HG03460 (cell line): Measurements from ENCODE around the gene SLX9.

Experiments used
- ATAC-seq: cut with Tn5 transposase; IDR thresholded peaks from one replicate; pipeline ENCODE4 v1.9.1; 2021; ENCODE audit not compliant: unreplicated experiment

SLX9 gene

GRCh38 chr21:44913425-44914175 lies 26.2 kb upstream of the SLX9 start:
- ATAC-seq = no peak

- ATAC-seq = peak; percentile 79
Measured at GRCh38 chr21:44914176-44914874, 25.5 kb upstream of the SLX9 start.

DNA sequence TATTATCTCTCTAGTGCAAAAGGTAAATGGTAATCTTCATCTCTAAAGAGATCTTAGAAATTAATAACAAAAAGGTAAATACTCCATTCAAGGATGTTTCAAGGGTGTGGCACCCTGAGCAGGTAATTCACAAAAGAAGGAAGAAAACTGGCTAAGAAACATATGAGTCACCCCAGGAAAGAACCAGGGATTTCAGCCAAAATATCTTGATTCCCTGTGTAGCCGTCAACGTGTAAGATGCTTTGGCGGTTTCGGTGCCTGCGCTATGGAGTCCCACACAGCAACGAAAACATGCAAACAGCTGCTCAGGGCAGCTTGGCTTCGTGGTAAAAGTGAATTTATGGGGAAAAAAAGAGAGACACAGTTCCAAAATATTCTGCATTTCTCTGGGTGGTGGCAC lies 22.9 kb upstream of the SLX9 start:
- ATAC-seq = no peak

GRCh38 chr21:44917446-44918106 lies 22.3 kb upstream of the SLX9 start:
- no peak for ATAC-seq

- ATAC-seq = no peak
Measured at GRCh38 chr21:44918107-44918470, 21.7 kb upstream of the SLX9 start.

GRCh38 chr21:44918581-44919033 lies 21.2 kb upstream of the SLX9 start:
- ATAC-seq = no peak

DNA sequence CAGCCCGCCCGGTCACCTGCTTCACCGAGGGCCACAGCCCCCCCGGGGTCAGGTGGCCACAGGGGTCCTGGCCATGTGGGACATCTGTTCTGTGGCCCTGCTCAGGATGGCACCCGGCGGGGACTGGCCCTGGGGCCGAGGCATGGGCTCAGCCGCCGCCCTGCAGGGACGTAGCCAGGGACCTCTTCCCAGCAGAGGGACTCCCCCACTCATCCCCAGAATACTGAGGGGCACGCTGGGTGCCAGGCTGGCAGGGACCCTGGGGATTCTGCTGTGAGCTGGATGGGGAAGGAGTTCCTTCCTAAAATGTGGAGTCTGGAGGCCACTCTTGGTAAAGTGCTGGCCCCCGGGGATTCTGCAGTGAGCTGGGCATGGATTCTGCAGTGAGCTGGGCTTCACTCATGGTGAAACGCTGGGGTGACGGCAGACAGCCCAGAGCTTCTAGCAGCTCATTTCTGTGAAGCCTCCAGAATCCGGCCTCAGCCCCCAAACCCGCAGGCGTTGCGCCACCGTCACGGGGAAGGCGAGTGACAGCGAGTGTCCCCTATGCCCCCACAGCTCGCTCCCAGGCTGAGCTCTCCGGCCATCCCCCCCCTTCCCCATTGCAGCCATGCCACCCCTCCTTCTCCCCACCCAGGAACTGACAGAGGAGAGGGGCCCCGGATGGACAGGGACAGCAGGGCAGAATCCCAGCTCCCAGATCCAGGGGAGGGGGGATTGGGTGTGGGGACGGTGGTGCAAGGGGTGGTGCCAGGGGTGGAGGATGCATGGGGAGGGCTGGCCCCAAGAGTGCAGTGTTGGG lies 20.5 kb upstream of the SLX9 start:
- no peak for ATAC-seq

DNA sequence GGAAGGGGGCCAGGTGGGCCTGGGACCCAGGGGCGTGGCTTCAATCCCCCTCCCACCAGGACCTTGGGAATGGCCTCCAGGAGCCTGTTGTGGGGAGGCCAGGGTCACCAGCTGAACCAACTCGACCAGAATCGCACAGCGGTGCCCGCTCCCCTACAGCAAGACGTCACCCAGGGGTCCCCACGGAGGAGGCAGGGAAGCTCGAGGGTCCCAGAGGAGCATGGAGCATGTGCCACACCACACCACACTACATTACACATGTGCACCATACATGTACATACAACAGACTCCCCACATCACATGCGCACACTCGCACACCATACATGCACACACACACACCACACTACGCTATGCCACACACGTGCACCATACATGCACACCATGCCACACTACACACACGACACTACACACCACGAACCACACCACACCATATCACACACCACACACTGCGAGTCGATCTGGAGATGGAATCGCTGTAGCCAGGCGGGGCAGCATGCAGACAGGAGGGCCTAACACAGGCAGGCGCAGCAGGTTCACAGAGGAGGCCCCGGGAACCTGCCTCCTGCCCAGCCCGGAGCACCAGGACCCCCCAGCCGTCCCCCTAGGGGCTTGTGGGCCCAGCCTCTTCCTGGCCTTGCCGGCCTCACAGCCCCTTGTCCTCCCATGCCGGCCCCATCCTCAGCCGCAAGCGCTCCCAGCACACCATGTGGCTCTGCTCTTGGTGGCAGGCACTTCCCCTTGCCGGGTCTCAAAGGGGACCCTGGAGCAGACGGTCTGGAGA lies 19.7 kb upstream of the SLX9 start:
- no peak for ATAC-seq

GRCh38 chr21:44920694-44921604 lies 18.9 kb upstream of the SLX9 start, which contains the start of gene ITGB2:
Gene ITGB2, minus strand, starts transcription at chr21:44920899. Its CDS starts 10,117 bp downstream, at chr21:44910782.
- peak; percentile 65 for ATAC-seq

- ATAC-seq = no peak
Measured at GRCh38 chr21:44921928-44922327, 17.9 kb upstream of the SLX9 start.

DNA sequence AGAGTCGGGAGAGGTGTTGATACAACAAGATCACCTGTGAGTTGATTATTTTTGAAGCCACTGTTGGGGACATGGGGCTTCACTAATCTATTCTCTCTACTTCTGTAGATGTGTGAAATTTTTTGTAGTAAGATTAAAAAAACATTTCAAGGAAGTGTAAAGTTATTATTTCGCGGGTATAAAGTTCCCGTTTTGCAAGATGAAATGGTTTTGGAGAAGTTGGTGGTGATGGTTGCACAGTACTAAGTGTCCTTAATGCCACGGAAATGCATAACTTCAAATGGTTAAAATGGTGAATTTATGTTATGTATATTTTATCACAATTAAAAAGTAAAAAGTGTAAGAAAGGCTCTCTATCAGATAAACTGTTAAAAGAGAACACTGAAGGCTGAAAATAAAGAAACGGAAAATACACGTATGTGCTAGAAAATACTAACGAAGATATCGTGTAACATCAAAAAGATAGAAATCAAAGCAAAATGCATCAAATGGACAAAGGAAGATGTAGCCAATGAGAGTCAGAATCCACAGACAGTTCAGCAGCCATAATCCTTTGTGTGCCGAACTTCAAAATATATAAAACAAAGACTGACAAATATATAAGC lies 16.2 kb upstream of the SLX9 start:
- no peak for ATAC-seq

- no peak for ATAC-seq
Measured at GRCh38 chr21:44924606-44925377, 15.0 kb upstream of the SLX9 start.

GRCh38 chr21:44925378-44925755 lies 14.5 kb upstream of the SLX9 start:
- no peak for ATAC-seq

- no peak for ATAC-seq
Measured at GRCh38 chr21:44926331-44927101, 13.3 kb upstream of the SLX9 start.

- no peak for ATAC-seq
Measured at GRCh38 chr21:44927259-44927586, 12.6 kb upstream of the SLX9 start.

- no peak for ATAC-seq
Measured at GRCh38 chr21:44927587-44928461, 12.0 kb upstream of the SLX9 start.
